ELF-1 (cell line): Measurements from ENCODE around the gene CUEDC2.

Experiments
- DNase-seq: peaks from one replicate; pipeline ENCODE4 v3.0.0-alpha.2; 2016; ENCODE audit warnings: low read depth, low spot score

Gene CUEDC2

DNA sequence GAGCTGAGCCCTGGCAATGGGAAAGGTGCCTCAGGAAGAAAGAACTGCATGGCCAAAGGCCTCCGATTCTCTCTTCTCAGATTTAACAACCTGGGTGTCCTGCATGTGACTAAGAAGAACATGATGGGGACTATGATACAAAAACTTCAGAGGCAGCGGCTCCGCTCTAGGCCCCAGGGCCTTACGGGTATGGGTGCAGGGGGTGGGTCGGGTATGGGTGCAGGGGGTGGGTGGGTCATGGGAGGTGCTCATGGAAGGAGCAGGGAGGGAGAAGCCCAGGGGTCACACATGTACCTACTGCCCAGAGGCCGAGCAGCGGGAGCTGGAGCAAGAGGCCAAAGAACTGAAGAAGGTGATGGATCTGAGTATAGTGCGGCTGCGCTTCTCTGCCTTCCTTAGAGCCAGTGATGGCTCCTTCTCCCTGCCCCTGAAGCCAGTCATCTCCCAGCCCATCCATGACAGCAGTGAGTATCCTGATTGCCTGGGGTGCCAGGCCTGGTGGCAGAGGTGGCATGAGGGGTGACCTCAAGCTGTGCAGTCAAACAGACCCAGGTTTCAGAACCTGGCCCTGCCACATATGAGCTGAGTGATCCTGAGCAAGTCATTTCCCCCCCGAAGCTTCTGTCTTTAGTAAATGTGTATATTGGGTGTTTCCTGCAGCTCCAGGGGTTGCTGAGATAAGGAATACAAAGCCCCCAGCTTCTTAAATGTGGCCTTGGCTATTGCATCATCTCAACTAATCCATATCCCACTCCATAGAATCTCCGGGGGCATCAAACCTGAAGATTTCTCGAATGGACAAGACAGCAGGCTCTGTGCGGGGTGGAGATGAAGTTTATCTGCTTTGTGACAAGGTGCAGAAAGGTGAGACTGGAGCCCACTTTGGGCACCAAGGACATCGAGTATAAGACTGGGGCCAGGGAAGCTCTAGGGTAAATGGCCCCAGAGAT is 34.9 kb downstream of the CUEDC2 start:
- no peak for DNase-seq

GRCh38 chr10:102396730-102397151 is 35.6 kb downstream of the CUEDC2 start:
- no peak for DNase-seq

GRCh38 chr10:102396317-102396650 is 36.1 kb downstream of the CUEDC2 start:
- DNase-seq = no peak

GRCh38 chr10:102395400-102396316 is 36.7 kb downstream of the CUEDC2 start, which contains the start of gene NFKB2:
NFKB2 (plus strand) TSS chr10:102395705; CDS start chr10:102395960, 255 bp downstream.
- DNase-seq = peak; percentile 95

GRCh38 chr10:102394801-102395399 is 37.5 kb downstream of the CUEDC2 start:
- DNase-seq = no peak

GRCh38 chr10:102394079-102394800 is 38.1 kb downstream of the CUEDC2 start:
- peak; percentile 95 for DNase-seq

DNA sequence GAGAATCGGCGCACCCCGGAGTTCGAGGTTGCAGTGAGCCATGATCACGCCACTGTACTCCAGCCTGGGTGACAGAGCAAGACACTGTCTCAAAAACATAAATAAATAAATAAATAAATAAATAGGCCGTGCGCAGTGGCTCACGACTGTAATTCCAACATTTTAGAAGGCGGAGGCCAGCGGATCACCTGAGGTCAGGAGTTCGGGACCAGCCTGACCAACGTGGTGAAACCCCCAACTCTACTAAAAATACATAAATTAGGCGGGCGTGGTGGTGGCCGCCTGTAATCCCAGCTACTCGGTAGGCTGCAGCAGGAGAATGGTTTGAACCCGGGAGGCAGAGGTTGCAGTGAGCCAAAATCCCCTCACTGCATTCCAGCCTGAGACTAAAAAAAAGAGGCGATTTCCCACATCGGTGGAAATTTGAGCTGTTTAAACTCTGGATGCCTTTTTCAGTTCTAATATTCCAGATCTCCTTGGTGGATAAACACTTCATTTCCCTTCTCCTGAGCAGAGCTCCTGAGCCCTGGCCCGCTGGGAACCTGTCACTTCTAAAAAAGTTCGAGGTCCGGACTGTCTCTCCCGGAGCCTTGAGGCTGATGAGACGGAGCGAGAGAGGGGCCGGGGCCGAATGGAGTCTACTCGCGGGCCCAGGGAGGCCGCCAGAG is 38.8 kb downstream of the CUEDC2 start:
- peak; percentile 97 for DNase-seq

GRCh38 chr10:102392306-102392705 is 40.1 kb downstream of the CUEDC2 start:
- DNase-seq = no peak

DNA sequence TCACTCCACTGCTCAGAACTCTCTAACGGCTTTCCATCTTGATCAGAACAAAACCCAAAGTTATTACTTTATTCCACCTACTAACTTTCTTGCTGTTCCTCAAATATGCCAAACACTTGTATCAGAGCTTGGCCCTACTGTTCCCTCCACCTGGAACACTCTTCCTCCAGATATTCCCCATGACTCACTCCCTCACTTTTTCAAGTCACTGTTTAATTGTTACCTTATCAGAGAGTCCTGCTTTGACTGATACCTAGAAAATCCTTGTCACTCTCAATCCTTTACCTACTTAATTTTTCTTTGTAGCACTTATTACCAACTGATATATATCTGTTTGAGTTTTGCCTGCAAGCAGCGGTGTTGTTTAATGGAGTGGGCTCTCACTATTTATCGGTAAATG is 42.5 kb downstream of the CUEDC2 start:
- DNase-seq = no peak

- DNase-seq = no peak
Observed at GRCh38 chr10:102384606-102385429, 47.6 kb downstream of the CUEDC2 start.

DNA sequence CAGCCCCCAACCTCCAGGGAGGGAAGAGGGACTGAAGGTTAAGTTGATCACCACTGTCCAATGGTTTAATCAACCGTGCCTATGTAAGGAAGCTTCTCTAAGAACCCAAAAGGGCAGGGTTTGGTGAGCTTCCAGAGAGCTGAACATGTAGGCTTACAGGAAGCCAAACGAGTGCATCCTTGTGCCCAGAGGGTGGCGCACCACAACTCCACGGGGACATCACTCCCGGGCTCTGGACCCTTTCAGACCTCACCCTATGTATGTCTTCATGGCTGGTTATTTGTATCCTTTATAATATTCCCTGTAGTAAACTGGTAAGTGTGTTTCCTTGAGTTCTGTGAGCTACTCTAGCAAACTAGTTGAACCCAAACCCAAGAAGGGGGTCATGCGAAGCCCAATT is 48.3 kb downstream of the CUEDC2 start:
- peak; percentile 55 for DNase-seq

DNA sequence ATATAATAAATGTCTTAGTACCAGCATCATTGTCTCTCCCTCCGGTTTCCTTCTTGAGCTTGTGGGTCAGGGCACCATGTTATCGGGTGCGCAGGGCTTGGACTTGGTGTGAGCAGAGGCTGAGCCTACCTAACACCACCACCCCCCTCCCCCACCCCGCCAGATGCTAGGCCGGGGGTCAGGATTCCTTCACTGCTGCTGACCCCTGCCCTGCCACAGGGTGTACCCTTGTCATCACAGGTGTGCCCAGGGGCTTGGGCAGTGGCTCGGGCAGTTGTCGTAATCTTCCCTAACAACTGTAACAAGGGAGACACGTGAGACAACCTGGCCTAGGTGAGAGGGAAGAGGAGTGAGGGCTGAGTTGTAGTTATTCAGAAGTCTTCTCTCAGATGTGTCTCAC is 49.5 kb downstream of the CUEDC2 start:
- no peak for DNase-seq

- no peak for DNase-seq
Observed at GRCh38 chr10:102381983-102382382, 50.4 kb downstream of the CUEDC2 start.

GRCh38 chr10:102379383-102379782 is 53.0 kb downstream of the CUEDC2 start:
- no peak for DNase-seq

DNA sequence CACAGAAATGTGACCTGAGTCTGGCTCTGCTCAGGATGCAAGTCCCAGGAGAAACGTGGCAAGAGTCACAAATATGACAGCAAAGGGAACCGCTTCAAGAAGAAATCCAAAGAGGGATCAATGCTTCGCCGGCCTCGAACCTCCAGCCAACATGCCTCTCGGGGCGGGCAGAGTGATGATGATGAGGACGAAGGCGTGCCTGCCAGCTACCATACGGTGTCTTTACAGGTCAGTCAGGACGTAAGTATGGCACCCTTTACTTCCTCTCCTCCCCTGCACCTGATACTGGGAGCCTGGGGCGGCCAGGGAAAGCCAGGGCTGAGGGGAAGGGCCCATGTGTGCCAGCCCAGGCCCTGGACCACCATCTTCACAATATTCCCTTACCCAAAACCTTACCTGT is 55.5 kb downstream of the CUEDC2 start:
- no peak for DNase-seq

DNA sequence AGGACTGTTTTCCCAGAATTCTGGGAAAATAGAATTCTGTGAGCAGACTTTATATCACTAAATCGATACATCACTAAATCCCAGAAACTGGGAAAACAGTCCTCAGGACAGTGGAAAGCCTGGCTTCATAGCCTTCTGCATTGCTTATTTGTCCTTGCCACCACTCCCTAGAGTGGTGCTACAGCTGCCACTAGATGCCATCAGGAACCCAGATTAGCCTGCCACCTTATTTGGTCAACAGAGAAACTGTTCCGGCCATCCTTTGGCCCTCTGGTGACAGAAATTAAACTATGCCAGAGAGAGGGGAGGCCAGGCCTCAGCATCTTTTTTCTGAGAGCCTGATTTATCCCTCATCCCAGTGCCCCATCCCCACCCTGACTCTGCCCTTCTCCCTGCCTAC is 56.5 kb downstream of the CUEDC2 start:
- DNase-seq = no peak

- peak; percentile 38 for DNase-seq
Observed at GRCh38 chr10:102375250-102375649, 57.1 kb downstream of the CUEDC2 start.
